ENCODE data around the gene NOD1.

DNA sequence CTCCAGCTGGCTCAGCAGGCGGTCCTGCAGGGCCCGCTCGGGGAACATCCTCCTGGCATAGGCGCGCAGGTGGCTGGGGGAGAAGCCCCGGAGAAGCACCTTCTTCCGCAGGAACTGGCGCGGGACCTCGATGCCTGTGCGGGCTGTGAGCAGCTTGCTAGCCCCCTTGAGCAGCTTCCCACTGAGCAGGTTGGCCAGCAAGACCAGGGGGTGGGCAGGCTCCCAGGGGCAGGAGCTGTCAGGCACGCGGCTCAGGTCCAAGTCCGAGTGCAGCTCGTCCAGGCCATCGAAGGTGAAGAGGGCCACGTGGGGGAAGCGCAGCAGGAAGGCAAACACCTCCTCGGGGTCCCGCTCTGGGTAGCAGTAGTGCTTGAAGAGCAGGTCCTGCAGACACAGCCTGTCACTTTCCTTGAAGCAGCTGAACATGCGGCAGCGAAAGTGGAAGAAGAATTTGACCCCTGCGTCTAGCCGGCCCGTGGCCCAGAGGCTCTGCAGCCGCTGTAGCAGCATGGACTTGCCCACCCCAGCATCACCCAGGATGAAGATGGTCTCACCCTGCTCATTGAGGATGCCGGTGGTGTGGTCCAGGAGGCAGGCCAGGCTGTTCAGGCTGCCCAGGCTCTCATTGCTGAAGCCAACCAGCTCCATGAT is 26.2 kb downstream of the NOD1 start:
- TF ChIP-seq, protein P1, sequence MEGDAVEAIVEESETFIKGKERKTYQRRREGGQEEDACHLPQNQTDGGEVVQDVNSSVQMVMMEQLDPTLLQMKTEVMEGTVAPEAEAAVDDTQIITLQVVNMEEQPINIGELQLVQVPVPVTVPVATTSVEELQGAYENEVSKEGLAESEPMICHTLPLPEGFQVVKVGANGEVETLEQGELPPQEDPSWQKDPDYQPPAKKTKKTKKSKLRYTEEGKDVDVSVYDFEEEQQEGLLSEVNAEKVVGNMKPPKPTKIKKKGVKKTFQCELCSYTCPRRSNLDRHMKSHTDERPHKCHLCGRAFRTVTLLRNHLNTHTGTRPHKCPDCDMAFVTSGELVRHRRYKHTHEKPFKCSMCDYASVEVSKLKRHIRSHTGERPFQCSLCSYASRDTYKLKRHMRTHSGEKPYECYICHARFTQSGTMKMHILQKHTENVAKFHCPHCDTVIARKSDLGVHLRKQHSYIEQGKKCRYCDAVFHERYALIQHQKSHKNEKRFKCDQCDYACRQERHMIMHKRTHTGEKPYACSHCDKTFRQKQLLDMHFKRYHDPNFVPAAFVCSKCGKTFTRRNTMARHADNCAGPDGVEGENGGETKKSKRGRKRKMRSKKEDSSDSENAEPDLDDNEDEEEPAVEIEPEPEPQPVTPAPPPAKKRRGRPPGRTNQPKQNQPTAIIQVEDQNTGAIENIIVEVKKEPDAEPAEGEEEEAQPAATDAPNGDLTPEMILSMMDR (IDR thresholded peaks at IDR 0.05; ENCODE audit: borderline replicate concordance, extremely low read depth, low read length, poor library complexity, severe bottlenecking), result no peak
- TF ChIP-seq EZH2 (IDR thresholded peaks at IDR 0.05; ENCODE audit: borderline replicate concordance, low read depth, low read length, severe bottlenecking), result no peak
